Aortic smooth muscle cell (primary cell): ENCODE measurements around the gene FLVCR2. TPM values are rescaled to one million over a fixed set of nuclear protein-coding genes. Genes with fewer than 3 reads are reported as not detected.

Experiments
- total RNA-seq: library from RNA; depleted of rRNA; stranded (reverse); fragments of >200 nt; gene quantifications from 2 replicates; pipeline ENCODE4 v1.2.3, GENCODE V29; 2014

The FLVCR2 gene
- total RNA-seq, result 0.75 and 0.79 TPM in 2 replicates

GRCh38 chr14:75578102-75578785, at the start of gene FLVCR2:
TSS of gene FLVCR2 (plus strand) at chr14:75578620. CDS start at chr14:75578973, 353 bp downstream.

DNA sequence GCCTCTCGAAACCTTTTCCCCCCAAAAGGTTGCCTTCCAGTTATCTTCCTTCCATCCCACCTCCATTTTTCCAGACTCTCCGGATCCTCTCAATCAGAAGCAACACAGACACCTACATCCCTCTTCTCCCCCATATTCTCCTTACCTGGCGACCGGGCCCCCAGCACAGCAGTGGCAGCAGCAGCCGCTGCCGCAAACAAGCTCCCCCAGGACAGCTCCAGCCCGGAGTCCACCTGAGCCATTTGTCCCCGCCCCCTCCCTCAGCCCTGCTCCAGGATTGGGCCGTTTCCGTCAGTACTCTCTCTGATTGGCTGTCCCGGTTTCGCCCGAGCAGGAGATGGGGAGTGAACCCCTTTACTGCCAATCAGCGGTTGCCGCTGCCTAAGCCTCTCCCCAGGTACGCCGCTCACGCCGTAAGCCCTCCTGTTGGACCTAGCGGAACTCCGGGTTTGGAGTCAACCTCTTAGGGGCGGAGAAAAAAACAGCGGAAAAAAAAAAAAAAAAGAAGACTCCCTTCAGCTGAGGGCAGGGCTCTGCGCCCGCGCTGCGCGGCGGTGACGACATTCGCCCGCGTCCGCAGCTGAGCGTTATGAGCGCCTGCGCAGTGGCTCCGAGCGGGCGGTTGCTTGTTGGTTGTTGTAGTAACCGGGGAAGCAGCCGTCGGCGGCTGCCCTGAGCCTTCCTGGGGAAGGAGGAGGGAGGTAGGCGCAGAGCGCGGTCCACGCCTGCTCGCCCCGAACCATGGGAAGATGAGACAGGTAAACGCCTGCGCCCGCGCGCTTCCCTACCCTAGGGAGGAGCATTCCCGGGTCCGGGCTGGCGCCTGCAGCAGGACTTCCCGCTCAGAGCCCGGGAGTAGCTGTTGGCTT, 82.4 kb downstream of the FLVCR2 start, which contains the start of the genes ERG28 and TTLL5:
ERG28 (minus strand) TSS at position 247 of the 869 bp plus-strand sequence. CDS start 3,374 bp downstream, outside the sequence.
TTLL5 (plus strand) TSS at position 617 of the 869 bp plus-strand sequence. CDS start 1,904 bp downstream, outside the sequence.

Other genes with a start within 250 kb of the FLVCR2 start
- 18.9 and 24.4 TPM in 2 replicates for gene JDP2, start 150.6 kb upstream of the FLVCR2 start, total RNA-seq
- 0.12 and 1.8 TPM in 2 replicates for gene BATF, start 56.2 kb upstream of the FLVCR2 start, total RNA-seq
- 4.6 and 6.3 TPM in 2 replicates for gene ERG28, start 82.3 kb downstream of the FLVCR2 start, total RNA-seq
- 24.8 and 29.1 TPM in 2 replicates for gene TTLL5, start 82.6 kb downstream of the FLVCR2 start, total RNA-seq